HG03039 (cell line): ENCODE results near the gene AKAP10.
"Not testable (repeated sequence)": the region's sequence is repeated elsewhere in the genome, so short reads cannot be mapped to it uniquely, and the experiment has no call there.

Experiments used
- ATAC-seq: cut with Tn5 transposase; IDR thresholded peaks from one replicate; pipeline ENCODE4 v1.9.1; 2021; ENCODE audit warnings: mild to moderate bottlenecking, moderate library complexity; ENCODE audit not compliant: unreplicated experiment

The AKAP10 gene

GRCh38 chr17:19977293-19978208 lies at the start of gene AKAP10:
TSS of gene AKAP10 (minus strand) at chr17:19977828. CDS start at chr17:19977679, 149 bp downstream.
- ATAC-seq, result peak; percentile 87

- no peak for ATAC-seq
Observed at GRCh38 chr17:20026960-20027359, 49.3 kb upstream of the AKAP10 start.

GRCh38 chr17:20022701-20023100 lies 45.1 kb upstream of the AKAP10 start:
- no peak for ATAC-seq

- ATAC-seq, result not testable (repeated sequence)
Observed at GRCh38 chr17:20016475-20016992, 38.9 kb upstream of the AKAP10 start.

GRCh38 chr17:20012017-20012536 lies 34.4 kb upstream of the AKAP10 start:
- ATAC-seq, result no peak

- no peak for ATAC-seq
Observed at GRCh38 chr17:20010936-20011335, 33.3 kb upstream of the AKAP10 start.

GRCh38 chr17:20010099-20010863 lies 32.7 kb upstream of the AKAP10 start:
- no peak for ATAC-seq

- ATAC-seq, result peak; percentile 91
Observed at GRCh38 chr17:20009302-20010098, 31.9 kb upstream of the AKAP10 start, which contains the start of gene SPECC1. TSS of gene SPECC1 (plus strand) at chr17:20009359. CDS start at chr17:20096652, 87,293 bp downstream.

GRCh38 chr17:20009052-20009301 lies 31.3 kb upstream of the AKAP10 start:
- ATAC-seq, result peak; percentile 17

GRCh38 chr17:20008242-20009051 lies 30.8 kb upstream of the AKAP10 start:
- ATAC-seq, result no peak

- no peak for ATAC-seq
Observed at GRCh38 chr17:19996502-19996901, 18.9 kb upstream of the AKAP10 start.

GRCh38 chr17:19996086-19996485 lies 18.5 kb upstream of the AKAP10 start:
- ATAC-seq, result no peak

GRCh38 chr17:19992803-19993713 lies 15.4 kb upstream of the AKAP10 start:
- peak; percentile 64 for ATAC-seq

- no peak for ATAC-seq
Observed at GRCh38 chr17:19991252-19991885, 13.7 kb upstream of the AKAP10 start.

GRCh38 chr17:19987897-19988296 lies 10.3 kb upstream of the AKAP10 start:
- ATAC-seq, result no peak

GRCh38 chr17:19986941-19987861 lies 9.6 kb upstream of the AKAP10 start:
- no peak for ATAC-seq
